Mesendoderm (in vitro differentiated cells): ENCODE results near the gene NBPF3.
"Not testable (repeated sequence)": the region's sequence is repeated elsewhere in the genome, so short reads cannot be mapped to it uniquely, and the experiment has no call there.

Source experiments
- DNase-seq: peaks from one replicate; pipeline ENCODE4 v3.0.0; 2013
- H2AK5ac ChIP-seq: 2 replicates; pipeline ENCODE4 v1.6.1; 2013; ENCODE audit warnings: low read length, inconsistent platforms
- H2BK120ac ChIP-seq: 2 replicates; pipeline ENCODE4 v1.6.1; 2013; ENCODE audit warnings: low read depth, mild to moderate bottlenecking, low read length, moderate library complexity, mixed read lengths
- H2BK15ac ChIP-seq: replicated peaks from 2 replicates; pipeline ENCODE4 v1.6.1; 2013; ENCODE audit warnings: low read depth, mild to moderate bottlenecking, moderate library complexity
- H2BK5ac ChIP-seq: 2 replicates; pipeline ENCODE4 v1.6.1; 2013; ENCODE audit warnings: low read length, inconsistent platforms
- H3K18ac ChIP-seq: 2 replicates; pipeline ENCODE4 v1.6.1; 2013; ENCODE audit warnings: mild to moderate bottlenecking, low read length, mixed read lengths
- H3K23ac ChIP-seq: one replicate; pipeline ENCODE4 v1.6.1; 2013; ENCODE audit warnings: low read length
- H3K27ac ChIP-seq: 2 replicates; pipeline ENCODE4 v1.5.1; 2013; ENCODE audit warnings: low read depth, mild to moderate bottlenecking, inconsistent platforms, low read length, moderate library complexity
- H3K27me3 ChIP-seq: 2 replicates; pipeline ENCODE4 v1.6.1; 2013; ENCODE audit warnings: low read length, control low read depth, mild to moderate bottlenecking, inconsistent platforms; ENCODE audit not compliant: insufficient read depth, poor library complexity
- H3K36me3 ChIP-seq: 2 replicates; pipeline ENCODE4 v1.6.1; 2013; ENCODE audit warnings: low read length, inconsistent platforms; ENCODE audit not compliant: control insufficient read depth, insufficient read depth
- H3K4ac ChIP-seq: one replicate; pipeline ENCODE4 v1.6.1; 2013; ENCODE audit warnings: low read depth, mild to moderate bottlenecking, low read length, moderate library complexity
- H3K4me1 ChIP-seq: 2 replicates; pipeline ENCODE4 v1.6.1; 2013; ENCODE audit warnings: low read depth, low read length, inconsistent platforms; ENCODE audit not compliant: control insufficient read depth
- H3K4me2 ChIP-seq: 2 replicates; pipeline ENCODE4 v1.6.1; 2013; ENCODE audit warnings: low read length
- H3K4me3 ChIP-seq: 2 replicates; pipeline ENCODE4 v1.5.1; 2013; ENCODE audit warnings: mild to moderate bottlenecking, low read length
- H3K56ac ChIP-seq: one replicate; pipeline ENCODE4 v1.6.1; 2013; ENCODE audit warnings: low read length
- H3K79me1 ChIP-seq: 2 replicates; pipeline ENCODE4 v1.6.1; 2013; ENCODE audit warnings: low read length, inconsistent platforms
- H3K79me2 ChIP-seq: 2 replicates; pipeline ENCODE4 v1.6.1; 2013; ENCODE audit warnings: mild to moderate bottlenecking, low read length; ENCODE audit not compliant: control insufficient read depth, insufficient read depth
- H3K9ac ChIP-seq: 2 replicates; pipeline ENCODE4 v1.6.1; 2013; ENCODE audit warnings: low read length, inconsistent platforms
- H4K5ac ChIP-seq: one replicate; pipeline ENCODE4 v1.6.1; 2013; ENCODE audit warnings: low read length
- H4K8ac ChIP-seq: one replicate; pipeline ENCODE4 v1.6.1; 2013; ENCODE audit warnings: low read depth, mild to moderate bottlenecking, control low read depth, low read length, moderate library complexity
- WGBS: extraction: QIAGEN DNeasy Blood & Tissue Kit; methylation state at CpG from one replicate; pipeline ENCODE4 v1.1.7; 2013; ENCODE audit warnings: low lambda C conversion rate, missing lambda C conversion rate; ENCODE audit not compliant: insufficient coverage; ENCODE audit errors: extremely low coverage; 5-methylcytosine and 5-hydroxymethylcytosine counted together

NBPF3 gene

DNA sequence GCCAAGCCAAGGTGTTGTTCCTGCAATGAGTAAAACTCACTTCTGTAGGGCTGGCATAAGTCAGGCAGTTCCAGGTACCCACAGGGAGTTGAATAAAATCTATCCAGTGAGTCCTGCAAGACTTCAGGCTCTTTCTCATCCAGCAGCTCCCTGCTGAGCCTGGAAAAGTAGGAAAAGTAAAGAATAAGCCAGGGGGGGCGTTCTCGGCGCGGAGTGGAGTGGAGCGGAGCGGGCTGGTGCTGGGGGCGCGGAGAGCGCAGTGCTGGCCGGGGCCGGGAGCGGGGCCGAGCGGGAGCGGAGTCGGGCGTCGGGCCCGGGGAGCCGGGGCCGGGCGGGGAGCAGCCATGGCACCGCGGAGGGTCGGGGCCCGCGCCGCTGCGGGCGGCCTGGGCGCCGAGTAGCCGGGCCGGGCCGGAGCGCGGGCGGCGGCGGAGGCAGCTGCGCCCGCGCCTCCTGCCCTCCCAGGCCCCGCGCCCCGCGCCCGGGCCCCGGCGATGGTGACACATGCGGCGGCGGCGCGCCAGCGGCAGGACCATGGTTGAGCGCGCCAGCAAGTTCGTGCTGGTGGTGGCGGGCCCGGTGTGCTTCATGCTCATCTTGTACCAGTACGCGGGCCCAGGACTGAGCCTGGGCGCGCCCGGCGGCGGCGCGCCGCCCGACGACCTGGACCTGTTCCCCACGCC lies 12.0 kb upstream of the NBPF3 start:
- not testable (repeated sequence) for H2BK5ac ChIP-seq, H3K4ac ChIP-seq, H3K79me1 ChIP-seq, H3K36me3 ChIP-seq, H3K79me2 ChIP-seq, H4K5ac ChIP-seq, H3K27ac ChIP-seq, H3K4me1 ChIP-seq, H3K18ac ChIP-seq, H3K56ac ChIP-seq, H2AK5ac ChIP-seq, H3K23ac ChIP-seq, H3K4me2 ChIP-seq, H2BK15ac ChIP-seq, H3K9ac ChIP-seq, H4K8ac ChIP-seq, DNase-seq, H2BK120ac ChIP-seq, H3K4me3 ChIP-seq, H3K27me3 ChIP-seq
- no CpG with 5 or more reads among the region's 74 CpGs for WGBS

DNA sequence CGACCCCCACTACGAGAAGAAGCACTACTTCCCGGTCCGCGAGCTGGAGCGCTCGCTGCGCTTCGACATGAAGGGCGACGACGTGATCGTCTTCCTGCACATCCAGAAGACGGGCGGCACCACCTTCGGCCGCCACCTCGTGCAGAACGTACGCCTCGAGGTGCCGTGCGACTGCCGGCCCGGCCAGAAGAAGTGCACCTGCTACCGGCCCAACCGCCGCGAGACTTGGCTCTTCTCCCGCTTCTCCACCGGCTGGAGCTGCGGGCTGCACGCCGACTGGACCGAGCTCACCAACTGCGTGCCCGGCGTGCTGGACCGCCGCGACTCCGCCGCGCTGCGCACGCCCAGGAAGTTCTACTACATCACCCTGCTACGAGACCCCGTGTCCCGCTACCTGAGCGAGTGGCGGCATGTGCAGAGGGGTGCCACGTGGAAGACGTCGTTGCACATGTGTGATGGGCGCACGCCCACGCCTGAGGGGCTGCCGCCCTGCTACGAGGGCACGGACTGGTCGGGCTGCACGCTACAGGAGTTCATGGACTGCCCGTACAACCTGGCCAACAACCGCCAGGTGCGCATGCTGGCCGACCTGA lies 11.4 kb upstream of the NBPF3 start:
- not testable (repeated sequence) for H4K5ac ChIP-seq, H2BK120ac ChIP-seq, H3K18ac ChIP-seq

DNA sequence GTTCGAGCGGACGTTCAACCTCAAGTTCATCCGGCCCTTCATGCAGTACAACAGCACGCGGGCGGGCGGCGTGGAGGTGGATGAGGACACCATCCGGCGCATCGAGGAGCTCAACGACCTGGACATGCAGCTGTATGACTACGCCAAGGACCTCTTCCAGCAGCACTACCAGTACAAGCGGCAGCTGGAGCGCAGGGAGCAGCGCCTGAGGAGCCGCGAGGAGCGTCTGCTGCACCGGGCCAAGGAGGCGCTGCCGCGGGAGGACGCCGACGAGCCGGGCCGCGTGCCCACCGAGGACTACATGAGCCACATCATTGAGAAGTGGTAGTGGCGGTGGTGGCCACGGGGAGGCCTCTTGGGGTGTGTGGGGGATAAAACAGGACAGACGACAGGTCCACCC lies 10.7 kb upstream of the NBPF3 start:
- not testable (repeated sequence) for H3K18ac ChIP-seq, H3K9ac ChIP-seq, H2BK120ac ChIP-seq

More for the DNA sequence above, 11.4 kb upstream of the NBPF3 start:
- H3K36me3 ChIP-seq, H3K56ac ChIP-seq, H2BK5ac ChIP-seq, H4K8ac ChIP-seq, H3K79me1 ChIP-seq, H3K4ac ChIP-seq, H2BK15ac ChIP-seq, DNase-seq, H3K27ac ChIP-seq, H3K4me1 ChIP-seq, H3K4me2 ChIP-seq, H3K23ac ChIP-seq, H2AK5ac ChIP-seq, H3K9ac ChIP-seq, H3K4me3 ChIP-seq, H3K79me2 ChIP-seq, H3K27me3 ChIP-seq: not testable (repeated sequence)
- WGBS, result no CpG with 5 or more reads among the region's 66 CpGs

DNA sequence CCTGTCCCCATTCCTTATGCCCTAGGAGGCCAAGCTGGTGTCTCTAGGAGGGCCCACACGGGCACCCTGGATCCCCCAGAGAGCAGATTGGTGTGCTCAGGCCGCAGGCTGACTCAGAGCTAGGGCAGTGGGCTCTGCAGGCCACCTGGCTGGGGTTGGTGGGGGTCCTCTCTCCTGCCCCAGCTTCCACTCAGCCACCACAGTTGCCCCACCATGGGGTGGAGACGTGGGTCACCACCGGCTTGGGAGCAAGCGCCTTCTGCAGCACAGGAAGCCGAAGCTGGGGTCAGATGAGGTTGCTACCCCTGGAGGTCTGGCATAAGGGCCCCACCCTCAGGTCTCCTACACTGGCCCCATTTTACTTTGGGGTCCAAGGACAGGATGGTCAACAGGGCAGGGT lies 9.1 kb upstream of the NBPF3 start:
- H2BK5ac ChIP-seq, H3K27ac ChIP-seq, H3K4me3 ChIP-seq: not testable (repeated sequence)

More for the DNA sequence above, 10.7 kb upstream of the NBPF3 start:
- not testable (repeated sequence) for H3K4me1 ChIP-seq, H2AK5ac ChIP-seq, H3K23ac ChIP-seq, H3K36me3 ChIP-seq, H3K4me3 ChIP-seq, H4K8ac ChIP-seq, H3K56ac ChIP-seq, H2BK15ac ChIP-seq, H3K79me2 ChIP-seq, H3K27me3 ChIP-seq, H3K27ac ChIP-seq, H2BK5ac ChIP-seq, H3K79me1 ChIP-seq, H3K4me2 ChIP-seq, DNase-seq, H3K4ac ChIP-seq, H4K5ac ChIP-seq
- WGBS, result no CpG with 5 or more reads among the region's 34 CpGs

DNA sequence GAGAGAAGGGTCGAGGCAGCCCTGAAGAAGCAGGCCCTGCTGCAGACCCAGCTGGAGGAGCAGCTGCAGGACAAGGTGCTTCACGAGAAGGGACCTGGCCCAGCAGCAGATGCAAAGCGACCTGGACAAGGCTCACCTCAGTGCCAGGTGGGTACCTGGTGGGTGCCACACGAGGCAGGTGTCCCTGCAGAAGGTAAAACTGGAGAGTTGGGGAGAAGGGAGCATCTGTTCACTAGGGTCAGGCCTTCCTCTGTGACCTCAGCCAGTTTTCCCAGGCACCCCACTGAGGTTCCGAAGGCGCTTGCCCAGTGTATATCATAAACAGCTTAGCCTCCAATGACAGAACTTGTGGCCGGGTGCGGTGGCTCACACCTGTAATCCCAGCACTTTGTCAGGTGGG lies 5.5 kb upstream of the NBPF3 start:
- H3K4me1 ChIP-seq, result no peaks in the 10 kb centered on the region
- H2BK5ac ChIP-seq, result no peak overlapping the region
- no peak overlapping the region for H3K27ac ChIP-seq
- H3K18ac ChIP-seq, result no peak overlapping the region
- H2BK15ac ChIP-seq, result no peak overlapping the region
- no peak overlapping the region for H3K4me3 ChIP-seq
- no peak overlapping the region for H3K9ac ChIP-seq
- DNase-seq, result no peak
- no peak overlapping the region for H3K4ac ChIP-seq
- H3K79me2 ChIP-seq, result no peaks in the 10 kb centered on the region
- no peaks in the 10 kb centered on the region for H3K79me1 ChIP-seq
- H3K4me2 ChIP-seq, result no peak overlapping the region
- H4K8ac ChIP-seq, result no peak overlapping the region
- H4K5ac ChIP-seq, result no peak overlapping the region
- H3K36me3 ChIP-seq, result no peaks in the 10 kb centered on the region
- H3K23ac ChIP-seq, result no peak overlapping the region
- no CpG with 5 or more reads among the region's 8 CpGs for WGBS
- H2BK120ac ChIP-seq, result no peak overlapping the region
- H2AK5ac ChIP-seq, result no peak overlapping the region
- H3K27me3 ChIP-seq, result no peaks in the 10 kb centered on the region
- H3K56ac ChIP-seq, result no peak overlapping the region

More for the DNA sequence above, 9.1 kb upstream of the NBPF3 start:
- H2BK120ac ChIP-seq, H4K5ac ChIP-seq, H3K36me3 ChIP-seq, H3K79me2 ChIP-seq, H2BK15ac ChIP-seq, H4K8ac ChIP-seq, H3K4me1 ChIP-seq, H3K56ac ChIP-seq, H2AK5ac ChIP-seq, H3K9ac ChIP-seq, H3K79me1 ChIP-seq, H3K27me3 ChIP-seq, DNase-seq, H3K18ac ChIP-seq, H3K23ac ChIP-seq, H3K4ac ChIP-seq, H3K4me2 ChIP-seq: not testable (repeated sequence)
- WGBS, result no CpG with 5 or more reads among the region's 6 CpGs
